SK-N-SH treated with all-trans-retinoic acid at 6 μM for 48 hours (cell line): ENCODE measurements around the gene EMC8.

ENCODE experiments used
- ESRRG ChIP-seq: fragments of 250-450 bp; sonication (Bioruptor Pico); IDR thresholded peaks from 2 replicates; pipeline ENCODE4 v1.6.1; 2021; ENCODE audit warnings: mild to moderate bottlenecking
- ZFP30 ChIP-seq: fragments of 450-650 bp; formaldehyde crosslinking; IDR thresholded peaks from 2 replicates; pipeline ENCODE4 v1.5.0; 2022; ENCODE audit warnings: mild to moderate bottlenecking, moderate library complexity

DNA sequence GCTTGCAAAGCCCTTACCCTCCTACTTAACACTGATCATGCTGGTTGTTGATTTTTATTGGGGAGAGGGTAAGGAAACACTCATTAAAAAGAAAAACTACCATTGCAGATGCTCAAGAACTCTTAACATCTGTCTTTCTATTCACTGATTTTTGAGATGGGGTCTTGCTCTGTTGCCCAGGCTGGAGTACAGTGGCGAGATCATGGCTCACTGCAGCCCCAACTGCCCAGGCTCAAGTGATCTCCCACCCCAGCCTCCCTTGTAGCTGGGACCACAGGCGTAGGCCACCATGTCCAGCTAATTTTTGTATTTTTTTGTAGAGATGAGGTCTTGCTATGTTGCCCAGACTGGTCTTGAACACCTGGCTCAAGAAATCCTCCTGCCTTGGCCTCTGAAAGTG, 14.5 kb downstream of the EMC8 start:
- no peak for TF ChIP-seq ESRRG (CRISPR knock-in tag)
- TF ChIP-seq ZFP30 (CRISPR knock-in tag) = no peak
